Measurements from ENCODE around the gene UNCX. TPM values are rescaled to one million over a fixed set of nuclear protein-coding genes. Genes with fewer than 3 reads are reported as not detected.

UNCX gene
- total and polyA plus RNA-seq, 2 of the 8 experiments (the other 6 are each of a cell fraction or from before 2014, with no cell fraction given) = not detected

DNA sequence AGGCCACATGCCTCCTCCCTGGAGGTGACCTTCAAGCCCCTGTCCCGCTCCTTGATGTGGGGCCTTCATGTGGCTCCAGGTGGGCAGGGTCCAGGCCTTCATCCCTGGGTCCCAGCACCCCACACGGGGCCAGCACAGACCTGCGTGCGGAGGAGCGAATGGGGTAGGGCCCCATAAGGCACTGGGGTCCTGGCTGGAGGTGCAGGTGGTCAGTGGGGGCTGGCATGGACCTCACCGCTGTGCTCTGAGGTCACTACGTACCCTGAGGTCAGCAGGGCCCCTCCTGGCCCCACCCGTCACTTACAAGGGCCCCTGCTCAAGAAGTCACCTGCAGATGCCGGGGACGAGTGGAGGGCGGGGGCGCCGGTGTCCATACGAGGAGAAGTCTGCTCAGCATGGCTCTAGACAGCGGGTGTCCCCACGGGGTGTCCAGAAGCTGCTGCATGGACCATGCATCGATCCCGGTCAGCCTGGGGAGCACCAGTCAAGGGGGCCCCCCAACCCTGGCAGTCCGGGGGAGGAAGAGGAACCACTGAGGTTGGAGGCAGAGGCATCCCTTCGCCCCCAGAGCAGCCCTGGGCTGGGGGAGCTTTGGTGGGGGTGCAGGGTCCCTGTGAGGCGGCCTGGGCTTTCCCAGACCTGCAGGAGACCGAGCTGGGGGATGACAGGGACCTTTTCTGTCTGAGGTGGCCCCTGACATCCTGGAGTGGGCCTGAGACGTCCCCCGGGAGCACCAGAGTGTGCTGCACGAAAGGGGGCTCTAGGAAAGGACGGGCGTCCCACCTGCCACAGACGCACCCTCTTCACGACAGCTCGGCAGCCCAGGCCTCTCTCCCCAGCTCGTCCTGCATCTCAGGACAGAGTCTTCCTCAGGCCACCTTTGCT is 34.6 kb downstream of the UNCX start (continued):
- TF ChIP-seq CHD7 (IDR thresholded peaks at IDR 0.05; ENCODE audit: insufficient replicate concordance, low read length) (no peak), CBX5 (IDR thresholded peaks at IDR 0.05; ENCODE audit: low read depth, low read length) (no peak), EZH2 (IDR thresholded peaks at IDR 0.05; ENCODE audit: low read depth, low read length, severe bottlenecking) (no peak), TAF7 (optimal IDR thresholded peaks at IDR 0.05; ENCODE audit: borderline replicate concordance, low read depth, low read length) (no peak), USF2 (IDR thresholded peaks at IDR 0.05; ENCODE audit: low read length) (no peak), KDM5A (IDR thresholded peaks at IDR 0.05; ENCODE audit: low read length) (no peak), HDAC2 (IDR thresholded peaks at IDR 0.05; ENCODE audit: borderline replicate concordance in 1 of 2, low read depth in 2 of 2, low read length in 2 of 2) (no peak)
